Islet precursor cell (in vitro differentiated cells): ENCODE results near the gene ZNF727.
"Not testable (repeated sequence)": the region's sequence is repeated elsewhere in the genome, so short reads cannot be mapped to it uniquely, and the experiment has no call there.

Experiments
- DNase-seq: peaks from one replicate; pipeline ENCODE4 v3.0.0-alpha.2; 2018

The ZNF727 gene

GRCh38 chr7:64045301-64046040, at the start of gene ZNF727:
Gene ZNF727, plus strand, starts transcription at chr7:64045434. Its CDS starts 188 bp downstream, at chr7:64045622.
- DNase-seq, result no peak

GRCh38 chr7:63998549-63998948, 46.7 kb upstream of the ZNF727 start, which contains the start of gene ZNF722:
Gene ZNF722, plus strand, starts transcription at chr7:63998849. Its CDS starts 113 bp downstream, at chr7:63998962.
- no peak for DNase-seq

GRCh38 chr7:64015496-64015895, 29.7 kb upstream of the ZNF727 start:
- DNase-seq, result not testable (repeated sequence)

- DNase-seq, result no peak
These were observed 9.8 kb upstream of the ZNF727 start for GRCh38 chr7:64035388-64035787.

- DNase-seq, result no peak
These were observed 8.1 kb upstream of the ZNF727 start for GRCh38 chr7:64037095-64037494.

- no peak for DNase-seq
These were observed 781 bp downstream of the ZNF727 start for GRCh38 chr7:64046041-64046389.

GRCh38 chr7:64077837-64078698, 32.8 kb downstream of the ZNF727 start:
- DNase-seq, result not testable (repeated sequence)

- no peak for DNase-seq
These were observed 33.4 kb downstream of the ZNF727 start for GRCh38 chr7:64078699-64078994.

GRCh38 chr7:64087501-64087900, 42.3 kb downstream of the ZNF727 start:
- DNase-seq, result no peak

GRCh38 chr7:64088863-64089262, 43.6 kb downstream of the ZNF727 start:
- DNase-seq, result not testable (repeated sequence)
